Vagina (tissue), 2 donors: ENCODE data around the gene ARHGAP10.

Source experiments
- POLR2AphosphoS5 ChIP-seq, 2 donors: sonication (generic); formaldehyde crosslinking; IDR thresholded peaks; one replicate each; pipeline ENCODE4 v1.9.0; 2017; ENCODE audit warnings: antibody characterized with exemption in 2 of 2, mild to moderate bottlenecking in 2 of 2, low read depth in 1 of 2; ENCODE audit not compliant: insufficient read depth in 1 of 2
- TF ChIP-seq, protein P1 (sequence below), 3 experiments: fragments of 450-650 bp in 2 of 3; fragments of 200-600 bp in 1 of 3; sonication (generic) in 1 of 3; IDR thresholded peaks; one replicate each; pipeline ENCODE4 v1.5.1; 2017 to 2019; ENCODE audit warnings: antibody characterized with exemption in 3 of 3, mild to moderate bottlenecking in 2 of 3, moderate library complexity in 2 of 3

DNA sequence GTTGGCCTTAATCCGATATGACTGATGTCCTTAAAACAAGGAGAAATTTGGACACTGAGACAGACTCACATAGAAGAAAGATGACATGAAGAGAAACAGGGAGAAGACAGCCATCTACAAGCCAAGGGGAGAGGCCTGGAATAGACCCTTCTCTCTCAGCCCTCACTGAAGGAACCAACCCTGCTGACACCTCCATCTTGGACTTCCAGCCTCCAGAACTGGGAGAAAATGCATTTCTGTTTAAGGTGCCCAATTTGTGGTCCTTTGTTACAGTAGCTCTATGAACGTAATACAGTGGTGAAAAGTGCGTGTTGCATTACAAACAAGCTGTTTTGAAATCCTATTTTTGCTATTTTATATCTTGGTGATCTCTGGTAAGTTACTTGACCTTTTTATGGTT lies 343.6 kb downstream of the ARHGAP10 start:
- TF ChIP-seq, protein P1, sequence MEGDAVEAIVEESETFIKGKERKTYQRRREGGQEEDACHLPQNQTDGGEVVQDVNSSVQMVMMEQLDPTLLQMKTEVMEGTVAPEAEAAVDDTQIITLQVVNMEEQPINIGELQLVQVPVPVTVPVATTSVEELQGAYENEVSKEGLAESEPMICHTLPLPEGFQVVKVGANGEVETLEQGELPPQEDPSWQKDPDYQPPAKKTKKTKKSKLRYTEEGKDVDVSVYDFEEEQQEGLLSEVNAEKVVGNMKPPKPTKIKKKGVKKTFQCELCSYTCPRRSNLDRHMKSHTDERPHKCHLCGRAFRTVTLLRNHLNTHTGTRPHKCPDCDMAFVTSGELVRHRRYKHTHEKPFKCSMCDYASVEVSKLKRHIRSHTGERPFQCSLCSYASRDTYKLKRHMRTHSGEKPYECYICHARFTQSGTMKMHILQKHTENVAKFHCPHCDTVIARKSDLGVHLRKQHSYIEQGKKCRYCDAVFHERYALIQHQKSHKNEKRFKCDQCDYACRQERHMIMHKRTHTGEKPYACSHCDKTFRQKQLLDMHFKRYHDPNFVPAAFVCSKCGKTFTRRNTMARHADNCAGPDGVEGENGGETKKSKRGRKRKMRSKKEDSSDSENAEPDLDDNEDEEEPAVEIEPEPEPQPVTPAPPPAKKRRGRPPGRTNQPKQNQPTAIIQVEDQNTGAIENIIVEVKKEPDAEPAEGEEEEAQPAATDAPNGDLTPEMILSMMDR (IDR thresholded peaks at IDR 0.05) = no peak
- no peak for TF ChIP-seq POLR2AphosphoS5 (IDR thresholded peaks at IDR 0.05; ENCODE audit: insufficient read depth in 1 of 2, low read depth in 1 of 2)
